D721Med (cell line): ENCODE measurements around the gene SKIDA1.

Source experiments
- DNase-seq: peaks from one replicate; pipeline ENCODE4 v3.0.0; 2011; ENCODE audit warnings: low spot score; ENCODE audit not compliant: insufficient read length
- FAIRE-seq: peaks from 2 replicates; lab custom pipeline; 2011; peaks lifted over from hg19 to GRCh38; lab: Jason Lieb, UNC
- CTCF ChIP-seq: IDR thresholded peaks from 2 replicates; pipeline ENCODE4 v1.5.1; 2012; ENCODE audit warnings: mild to moderate bottlenecking, control low read depth; ENCODE audit not compliant: insufficient read depth; ENCODE audit errors: missing control alignments

SKIDA1 gene

GRCh38 chr10:21481407-21481806, 44.1 kb downstream of the SKIDA1 start:
- no peak for TF ChIP-seq CTCF
- no peak for DNase-seq
- no peak for FAIRE-seq

GRCh38 chr10:21479570-21480315, 45.7 kb downstream of the SKIDA1 start:
- no peak for TF ChIP-seq CTCF
- DNase-seq (no peak), FAIRE-seq (no peak)

GRCh38 chr10:21475393-21475792, 50.1 kb downstream of the SKIDA1 start:
- DNase-seq: no peak
- TF ChIP-seq CTCF: no peak
- no peak for FAIRE-seq

- no peak for FAIRE-seq
- no peak for TF ChIP-seq CTCF
- DNase-seq: no peak
These were observed 51.9 kb downstream of the SKIDA1 start for GRCh38 chr10:21473541-21473940.

- no peak for FAIRE-seq
- no peak for DNase-seq
- no peak for TF ChIP-seq CTCF
These were observed 52.3 kb downstream of the SKIDA1 start for GRCh38 chr10:21473135-21473534.

- no peak for FAIRE-seq
- no peak for TF ChIP-seq CTCF
- DNase-seq: no peak
These were observed 57.4 kb downstream of the SKIDA1 start for GRCh38 chr10:21468086-21468485.

GRCh38 chr10:21467633-21468032, 57.8 kb downstream of the SKIDA1 start:
- TF ChIP-seq CTCF: no peak
- FAIRE-seq (no peak), DNase-seq (no peak)
